Brain microvascular endothelial cell (primary cell): ENCODE data around the gene GSG1L.

Source experiments
- DNase-seq: peaks from one replicate; pipeline ENCODE4 v3.0.0-alpha.2; 2020
- H3K27ac ChIP-seq: fragments of 250-450 bp; sonication (Bioruptor Pico); 2 replicates; pipeline ENCODE4 v1.5.1; 2020; ENCODE audit warnings: mild to moderate bottlenecking, moderate library complexity
- H3K27me3 ChIP-seq: fragments of 250-450 bp; sonication (Bioruptor Pico); replicated peaks from 2 replicates; pipeline ENCODE4 v1.5.1; 2020; ENCODE audit warnings: mild to moderate bottlenecking
- H3K36me3 ChIP-seq: fragments of 250-450 bp; sonication (Bioruptor Pico); replicated peaks from 2 replicates; pipeline ENCODE4 v1.5.1; 2020; ENCODE audit warnings: mild to moderate bottlenecking
- H3K4me3 ChIP-seq: 2 replicates; pipeline ENCODE4 v1.5.1; 2011; ENCODE audit warnings: low read depth, mild to moderate bottlenecking, control low read depth, low read length, moderate library complexity
- in situ Hi-C: cut with HindIII; loops from 2 replicates; pipeline ENCODE4 v1.10.0; 2017; ENCODE audit warnings: low sequenced_read_pairs, low pct_ligation_motif_present
- TF ChIP-seq, protein P1 (sequence below): IDR thresholded peaks from 2 replicates; pipeline ENCODE4 v1.5.1; 2011; ENCODE audit warnings: low read depth, mild to moderate bottlenecking, moderate library complexity, low read length, control low read depth, inconsistent platforms; ENCODE audit errors: missing control alignments

GSG1L gene

DNA sequence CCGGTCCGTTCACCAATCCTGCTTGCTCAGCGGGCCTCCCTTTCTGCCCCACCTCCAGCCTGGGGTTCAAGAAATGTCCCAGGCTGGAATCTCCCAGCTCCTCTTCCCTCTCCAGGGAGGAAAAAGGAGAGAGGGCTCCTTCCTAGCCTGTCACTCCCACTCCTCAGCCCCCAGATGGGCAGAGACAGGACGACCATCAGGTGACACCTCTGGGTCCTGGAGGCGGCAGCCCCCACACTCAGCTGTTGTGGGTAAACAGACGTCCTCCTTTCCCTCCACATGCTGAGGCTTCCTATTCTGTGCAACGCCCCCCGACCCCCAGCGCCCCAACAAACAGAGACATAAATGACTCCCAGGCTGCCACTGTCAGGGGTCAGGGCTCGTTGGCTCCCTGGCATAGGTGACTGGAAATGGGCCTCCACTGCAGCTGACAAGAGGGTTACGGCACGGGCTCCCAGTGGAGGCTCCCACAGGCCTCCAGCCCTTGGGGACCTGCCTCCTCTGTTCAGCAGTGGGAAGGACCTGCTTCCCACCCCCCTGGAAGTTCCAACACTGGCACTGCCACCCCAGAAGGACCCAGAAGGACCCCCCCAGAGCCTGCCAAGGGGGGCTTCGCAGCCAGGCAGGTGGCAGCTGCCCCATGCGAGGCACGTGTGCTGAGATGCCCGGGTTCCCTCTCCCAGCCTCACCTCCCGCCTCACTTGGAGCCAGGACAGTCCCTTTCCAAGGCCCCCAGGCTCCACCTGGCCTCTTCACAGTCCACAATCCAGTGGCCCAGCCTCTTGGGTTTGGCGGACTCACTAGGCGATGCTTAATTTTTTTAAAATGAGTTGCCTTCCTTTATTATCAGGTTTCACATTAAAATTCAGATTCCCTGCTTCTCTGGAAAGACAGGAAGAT, 281.3 kb downstream of the GSG1L start:
- in situ Hi-C loops, result no loop called here
- TF ChIP-seq, protein P1, sequence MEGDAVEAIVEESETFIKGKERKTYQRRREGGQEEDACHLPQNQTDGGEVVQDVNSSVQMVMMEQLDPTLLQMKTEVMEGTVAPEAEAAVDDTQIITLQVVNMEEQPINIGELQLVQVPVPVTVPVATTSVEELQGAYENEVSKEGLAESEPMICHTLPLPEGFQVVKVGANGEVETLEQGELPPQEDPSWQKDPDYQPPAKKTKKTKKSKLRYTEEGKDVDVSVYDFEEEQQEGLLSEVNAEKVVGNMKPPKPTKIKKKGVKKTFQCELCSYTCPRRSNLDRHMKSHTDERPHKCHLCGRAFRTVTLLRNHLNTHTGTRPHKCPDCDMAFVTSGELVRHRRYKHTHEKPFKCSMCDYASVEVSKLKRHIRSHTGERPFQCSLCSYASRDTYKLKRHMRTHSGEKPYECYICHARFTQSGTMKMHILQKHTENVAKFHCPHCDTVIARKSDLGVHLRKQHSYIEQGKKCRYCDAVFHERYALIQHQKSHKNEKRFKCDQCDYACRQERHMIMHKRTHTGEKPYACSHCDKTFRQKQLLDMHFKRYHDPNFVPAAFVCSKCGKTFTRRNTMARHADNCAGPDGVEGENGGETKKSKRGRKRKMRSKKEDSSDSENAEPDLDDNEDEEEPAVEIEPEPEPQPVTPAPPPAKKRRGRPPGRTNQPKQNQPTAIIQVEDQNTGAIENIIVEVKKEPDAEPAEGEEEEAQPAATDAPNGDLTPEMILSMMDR, result no peak
- no peaks in the 10 kb centered on the region for H3K27me3 ChIP-seq

GRCh38 chr16:27781195-27781524, 282.4 kb downstream of the GSG1L start:
- TF ChIP-seq, protein P1, result no peak
- DNase-seq, result no peak
- H3K4me3 ChIP-seq, result no peak overlapping the region
- no peak overlapping the region for H3K27ac ChIP-seq
- no peaks in the 10 kb centered on the region for H3K27me3 ChIP-seq
- H3K36me3 ChIP-seq, result no peaks in the 10 kb centered on the region
- in situ Hi-C loops, result no loop called here

More for the DNA sequence above, 281.3 kb downstream of the GSG1L start:
- Histone ChIP-seq H3K36me3 (no peaks in the 10 kb centered on the region), H3K27ac (no peak overlapping the region), H3K4me3 (no peak overlapping the region)
- DNase-seq, result no peak

- TF ChIP-seq, protein P1, result no peak
- Histone ChIP-seq H3K4me3 (no peak overlapping the region), H3K27me3 (no peaks in the 10 kb centered on the region), H3K36me3 (no peaks in the 10 kb centered on the region), H3K27ac (no peak overlapping the region)
- no peak for DNase-seq
- in situ Hi-C loops, result no loop called here
These were observed 282.9 kb downstream of the GSG1L start for GRCh38 chr16:27780468-27781194.

DNA sequence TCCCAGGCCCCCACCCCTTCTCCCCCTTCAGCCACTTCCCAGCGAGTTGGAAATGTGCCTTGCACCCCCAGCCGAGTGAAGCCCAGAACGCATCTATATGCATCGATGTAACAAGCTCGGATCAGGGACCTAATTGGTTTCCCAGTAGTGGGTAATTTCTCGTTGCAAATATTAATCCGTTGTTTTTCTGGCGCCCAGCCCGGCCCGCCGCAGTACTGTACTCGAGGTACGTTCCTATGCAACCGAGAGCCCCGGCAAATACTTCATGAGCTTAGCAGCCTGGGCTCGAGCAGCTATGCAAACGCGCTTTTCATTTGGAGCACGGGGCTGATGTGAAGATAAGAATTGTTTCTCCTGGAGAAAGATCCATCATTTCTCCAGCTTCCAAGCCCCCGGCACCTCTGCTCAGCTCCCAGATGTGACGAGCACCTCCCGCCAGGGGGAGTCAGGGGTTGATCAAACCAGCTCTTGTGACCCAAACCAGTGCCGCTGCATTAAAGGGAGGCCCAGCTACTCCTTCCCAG, 283.8 kb downstream of the GSG1L start:
- TF ChIP-seq, protein P1, result peak; percentile 79
- in situ Hi-C loops, result no loop called here

DNA sequence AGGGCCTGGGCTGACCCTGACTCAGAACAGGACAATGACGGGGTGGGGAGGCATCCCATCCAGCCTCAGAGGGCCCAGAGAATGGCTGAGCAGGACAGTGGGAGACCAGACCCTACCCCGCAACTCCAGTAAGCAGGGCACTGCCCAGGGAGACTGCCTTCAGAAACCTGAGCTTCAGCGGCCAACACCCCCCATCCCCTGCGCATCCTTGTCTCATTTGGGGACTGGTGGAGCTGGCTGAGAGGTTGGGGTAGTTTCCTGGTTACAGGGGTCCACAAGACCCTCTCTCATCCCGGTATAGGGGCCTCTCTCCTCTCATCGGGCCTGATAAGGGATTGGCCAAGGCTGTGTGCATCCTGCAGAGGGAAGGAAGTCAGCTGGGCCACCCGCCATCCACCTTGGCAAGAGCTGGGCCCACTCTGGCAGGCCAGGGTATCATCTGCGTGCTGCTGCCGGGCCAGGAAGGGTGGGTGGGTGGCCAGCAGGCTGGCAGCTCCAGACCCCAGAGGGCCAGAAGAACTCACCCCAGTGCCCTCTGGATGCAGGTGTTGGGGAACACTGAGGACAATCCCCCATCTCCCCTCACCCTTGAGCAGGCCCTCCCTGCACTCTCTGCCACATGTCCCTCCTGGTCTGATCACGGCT, 284.5 kb downstream of the GSG1L start:
- H3K27ac ChIP-seq, result no peak overlapping the region
- TF ChIP-seq, protein P1, result no peak
- DNase-seq, result no peak
- no peaks in the 10 kb centered on the region for H3K27me3 ChIP-seq
- no peaks in the 10 kb centered on the region for H3K36me3 ChIP-seq
- H3K4me3 ChIP-seq, result no peak overlapping the region
- in situ Hi-C loops, result no loop called here

More for the DNA sequence above, 283.8 kb downstream of the GSG1L start:
- no peaks in the 10 kb centered on the region for H3K27me3 ChIP-seq
- no peaks in the 10 kb centered on the region for H3K36me3 ChIP-seq
- H3K4me3 ChIP-seq, result no peak overlapping the region
- no peak overlapping the region for H3K27ac ChIP-seq
- DNase-seq, result peak; percentile 25
